Immature natural killer cell (primary cell): ENCODE results near the gene PTPN9. TPM values are rescaled to one million over a fixed set of nuclear protein-coding genes. Genes with fewer than 3 reads are reported as not detected.
"Not testable (repeated sequence)": the region's sequence is repeated elsewhere in the genome, so short reads cannot be mapped to it uniquely, and the experiment has no call there.

ENCODE experiments used
- DNase-seq, 3 donors: peaks; one replicate each; pipeline ENCODE4 v3.0.0; 2022; ENCODE audit warnings: mixed read lengths in 1 of 3
- H3K27ac Mint-ChIP-seq, 6 donors: one replicate each; pipeline ENCODE4 v1.8.0; 2020; ENCODE audit warnings: mixed read lengths in 6 of 6, mild to moderate bottlenecking in 5 of 6, inconsistent platforms in 4 of 6, moderate library complexity in 3 of 6
- H3K27me3 Mint-ChIP-seq, 3 donors: one replicate each; pipeline ENCODE4 v1.8.0; 2020 to 2021; ENCODE audit warnings: low read depth in 3 of 3, mild to moderate bottlenecking in 3 of 3, mixed read lengths in 3 of 3, moderate library complexity in 3 of 3, inconsistent platforms in 1 of 3
- H3K36me3 Mint-ChIP-seq, 3 donors: one replicate each; pipeline ENCODE4 v1.8.0; 2020; ENCODE audit warnings: mixed read lengths in 3 of 3, inconsistent platforms in 2 of 3, mild to moderate bottlenecking in 2 of 3
- H3K4me1 Mint-ChIP-seq, 2 donors: one replicate each; pipeline ENCODE4 v1.8.0; 2020; ENCODE audit warnings: inconsistent platforms in 2 of 2, mild to moderate bottlenecking in 2 of 2, mixed read lengths in 2 of 2, moderate library complexity in 1 of 2
- H3K4me3 Mint-ChIP-seq, 5 donors: one replicate each; pipeline ENCODE4 v1.8.0; 2020; ENCODE audit warnings: mild to moderate bottlenecking in 5 of 5, mixed read lengths in 5 of 5, inconsistent platforms in 3 of 5, moderate library complexity in 3 of 5
- H3K9me3 Mint-ChIP-seq, 6 donors: one replicate each; pipeline ENCODE4 v1.8.0; 2020; ENCODE audit warnings: mild to moderate bottlenecking in 6 of 6, mixed read lengths in 6 of 6, inconsistent platforms in 4 of 6, moderate library complexity in 3 of 6
- polyA plus RNA-seq, 3 donors: library from polyadenylated mRNA; unstranded; fragments of 300-500 nt; fragmentation: Illumina TruSeq; gene quantifications; one replicate each; pipeline ENCODE4 v1.2.3, GENCODE V29; 2021

The PTPN9 gene
- polyA plus RNA-seq, 3 donors from 2014 or later: 22.6 to 34.6 (median 31.2) TPM

- peaks cover 0 to 13% (median 10%) of the 10 kb centered on the region in 3 donors for H3K36me3 Mint-ChIP-seq
- no peaks in the 10 kb centered on the region for H3K9me3 Mint-ChIP-seq
- DNase-seq: no peak
- H3K4me1 Mint-ChIP-seq: no peaks in the 10 kb centered on the region
- peak overlapping the region in 1 of 6 donors; percentile 60 for H3K27ac Mint-ChIP-seq
- no peak overlapping the region for H3K4me3 Mint-ChIP-seq
- peaks cover 0 to 1% (median 0%) of the 10 kb centered on the region in 3 donors for H3K27me3 Mint-ChIP-seq
Measured at GRCh38 chr15:75479670-75480069, 99.4 kb downstream of the PTPN9 start.

- DNase-seq, H3K9me3 Mint-ChIP-seq, H3K27me3 Mint-ChIP-seq, H3K4me3 Mint-ChIP-seq, H3K4me1 Mint-ChIP-seq: not testable (repeated sequence)
- Mint-ChIP-seq H3K27ac (peak overlapping the region in 1 of 6 donors; percentile 72), H3K36me3 (peaks cover 0 to 14% (median 9%) of the 10 kb centered on the region in 3 donors)
Measured at GRCh38 chr15:75477094-75477493, 102.0 kb downstream of the PTPN9 start.

GRCh38 chr15:75468913-75469598 lies 110.1 kb downstream of the PTPN9 start:
- H3K27ac Mint-ChIP-seq: no peak overlapping the region

GRCh38 chr15:75460646-75461045 lies 118.5 kb downstream of the PTPN9 start:
- H3K36me3 Mint-ChIP-seq: peaks cover 0 to 7% (median 3%) of the 10 kb centered on the region in 3 donors
- peak overlapping the region in 3 of 6 donors; percentile 13 to 58 (median 37) for H3K27ac Mint-ChIP-seq
- no peak for DNase-seq
- peaks cover 7 to 21% of the 10 kb centered on the region in 2 donors for H3K4me1 Mint-ChIP-seq
- peaks cover 2 to 4% (median 2%) of the 10 kb centered on the region in 3 donors for H3K27me3 Mint-ChIP-seq
- no peak overlapping the region for H3K4me3 Mint-ChIP-seq
- H3K9me3 Mint-ChIP-seq: no peaks in the 10 kb centered on the region

More at GRCh38 chr15:75468913-75469598, 110.1 kb downstream of the PTPN9 start:
- H3K4me1 Mint-ChIP-seq: peaks cover 0 to 6% of the 10 kb centered on the region in 2 donors
- no peaks in the 10 kb centered on the region for H3K9me3 Mint-ChIP-seq
- no peak for DNase-seq
- peaks cover 13 to 49% (median 28%) of the 10 kb centered on the region in 3 donors for H3K36me3 Mint-ChIP-seq
- no peak overlapping the region for H3K4me3 Mint-ChIP-seq
- peaks cover 0 to 6% (median 0%) of the 10 kb centered on the region in 3 donors for H3K27me3 Mint-ChIP-seq

- Mint-ChIP-seq H3K27ac (peak overlapping the region in 1 of 6 donors; percentile 34), H3K27me3 (peaks cover 2 to 9% (median 4%) of the 10 kb centered on the region in 3 donors), H3K4me3 (no peak overlapping the region), H3K4me1 (peaks cover 7 to 19% of the 10 kb centered on the region in 2 donors), H3K36me3 (peaks cover 0 to 3% (median 0%) of the 10 kb centered on the region in 3 donors), H3K9me3 (no peaks in the 10 kb centered on the region)
- DNase-seq: no peak
Measured at GRCh38 chr15:75459581-75459980, 119.5 kb downstream of the PTPN9 start.

- Mint-ChIP-seq H3K27me3 (peaks cover 12 to 27% (median 17%) of the 10 kb centered on the region in 3 donors), H3K4me3 (peak overlapping the region in 4 of 5 donors; percentile 91 to 100 (median 94)), H3K27ac (peak overlapping the region; percentile 80 to 100 (median 87)), H3K4me1 (peaks cover 23 to 27% of the 10 kb centered on the region in 2 donors), H3K36me3 (no peaks in the 10 kb centered on the region), H3K9me3 (no peaks in the 10 kb centered on the region)
- DNase-seq: no peak
Measured at GRCh38 chr15:75456710-75457109, 122.4 kb downstream of the PTPN9 start.

- Mint-ChIP-seq H3K4me3 (peak overlapping the region; percentile 91 to 100 (median 95)), H3K4me1 (peaks cover 23 to 27% of the 10 kb centered on the region in 2 donors), H3K27ac (peak overlapping the region; percentile 80 to 100 (median 87)), H3K27me3 (peaks cover 14 to 33% (median 21%) of the 10 kb centered on the region in 3 donors), H3K36me3 (no peaks in the 10 kb centered on the region), H3K9me3 (no peaks in the 10 kb centered on the region)
- DNase-seq: peak in 2 of 3 donors; percentile 55 to 56
Measured at GRCh38 chr15:75455982-75456531, 123.1 kb downstream of the PTPN9 start.

- no peaks in the 10 kb centered on the region for H3K9me3 Mint-ChIP-seq
- H3K27ac Mint-ChIP-seq: peak overlapping the region; percentile 80 to 100 (median 87)
Measured at GRCh38 chr15:75455424-75455981, 123.6 kb downstream of the PTPN9 start.

GRCh38 chr15:75454471-75455378 lies 124.4 kb downstream of the PTPN9 start:
- Mint-ChIP-seq H3K9me3 (no peaks in the 10 kb centered on the region), H3K4me1 (peaks cover 33 to 36% of the 10 kb centered on the region in 2 donors), H3K27ac (peak overlapping the region; percentile 78 to 100 (median 87))

More at GRCh38 chr15:75455424-75455981, 123.6 kb downstream of the PTPN9 start:
- peaks cover 25 to 29% of the 10 kb centered on the region in 2 donors for H3K4me1 Mint-ChIP-seq
- no peaks in the 10 kb centered on the region for H3K36me3 Mint-ChIP-seq
- peak overlapping the region; percentile 91 to 100 (median 95) for H3K4me3 Mint-ChIP-seq
- peaks cover 15 to 34% (median 21%) of the 10 kb centered on the region in 3 donors for H3K27me3 Mint-ChIP-seq
- peak; percentile 80 to 85 (median 82) for DNase-seq

GRCh38 chr15:75453703-75454470 lies 125.2 kb downstream of the PTPN9 start:
- H3K4me1 Mint-ChIP-seq: peaks cover 39 to 45% of the 10 kb centered on the region in 2 donors
- H3K4me3 Mint-ChIP-seq: peak overlapping the region; percentile 94 to 100 (median 97)
- peaks cover 18 to 40% (median 22%) of the 10 kb centered on the region in 3 donors for H3K27me3 Mint-ChIP-seq
- peak; percentile 99 to 100 (median 99) for DNase-seq
- H3K36me3 Mint-ChIP-seq: no peaks in the 10 kb centered on the region
- H3K27ac Mint-ChIP-seq: peak overlapping the region; percentile 98 to 100 (median 100)
- no peaks in the 10 kb centered on the region for H3K9me3 Mint-ChIP-seq

More at GRCh38 chr15:75454471-75455378, 124.4 kb downstream of the PTPN9 start:
- H3K27me3 Mint-ChIP-seq: peaks cover 18 to 40% (median 22%) of the 10 kb centered on the region in 3 donors
- H3K4me3 Mint-ChIP-seq: peak overlapping the region; percentile 91 to 100 (median 95)
- H3K36me3 Mint-ChIP-seq: no peaks in the 10 kb centered on the region
- DNase-seq: peak; percentile 83 to 84 (median 83)

- H3K27me3 Mint-ChIP-seq: peaks cover 18 to 40% (median 22%) of the 10 kb centered on the region in 3 donors
- H3K36me3 Mint-ChIP-seq: no peaks in the 10 kb centered on the region
- H3K4me1 Mint-ChIP-seq: peaks cover 39 to 53% of the 10 kb centered on the region in 2 donors
- peak overlapping the region; percentile 98 to 100 (median 100) for H3K27ac Mint-ChIP-seq
- H3K4me3 Mint-ChIP-seq: peak overlapping the region; percentile 94 to 100 (median 97)
- DNase-seq: peak; percentile 36 to 48 (median 40)
- no peaks in the 10 kb centered on the region for H3K9me3 Mint-ChIP-seq
Measured at GRCh38 chr15:75452865-75453702, 126.0 kb downstream of the PTPN9 start.
